Measurements from ENCODE around the gene F11R. TPM values are rescaled to one million over a fixed set of nuclear protein-coding genes. Genes with fewer than 3 reads are reported as not detected.

Gene F11R
- total and polyA plus RNA-seq, 2 of the 13 experiments (the other 11 are each of a cell fraction or from before 2014, with no cell fraction given): 95.8 to 105 TPM

DNA sequence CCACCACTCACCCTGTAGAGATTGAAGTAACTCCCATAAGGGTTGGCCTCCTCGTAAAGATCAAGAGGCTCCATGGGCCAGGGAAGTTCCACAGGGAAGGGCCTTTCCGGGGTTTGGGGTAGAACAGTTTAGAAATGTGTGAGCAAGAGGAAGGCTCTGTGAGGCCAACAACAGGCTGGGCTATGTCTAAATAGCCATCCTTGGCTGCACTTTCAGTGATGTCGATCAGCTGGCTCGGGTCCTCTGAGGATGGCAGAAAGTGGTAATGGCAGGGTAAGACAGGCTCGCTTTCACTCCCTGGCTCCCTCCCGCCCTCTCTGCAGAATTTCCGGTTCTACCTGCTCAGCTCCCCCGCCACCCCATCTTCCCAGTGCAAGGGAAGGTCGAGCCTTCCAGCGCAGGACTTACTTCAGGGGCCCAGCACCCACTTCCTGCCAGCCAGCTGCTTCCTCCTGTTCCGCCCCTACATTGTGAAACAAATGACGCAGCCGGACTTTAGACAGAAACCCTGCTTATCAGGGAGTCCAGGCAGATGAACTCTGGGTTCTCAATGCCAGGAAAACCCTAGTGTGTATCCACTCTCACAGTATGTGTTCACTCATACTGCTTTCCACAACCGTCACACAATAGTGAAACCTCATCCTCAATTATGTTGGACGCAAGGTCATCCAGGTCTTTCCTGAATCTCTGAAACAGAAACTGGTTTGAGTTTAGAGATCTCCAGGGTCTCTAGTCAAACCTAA is 7.3 kb downstream of the F11R start:
- Histone ChIP-seq H3K9ac (ENCODE audit: insufficient read depth, low read depth, low read length) (peak overlapping the region; percentile 69), H3K4me1 (ENCODE audit: insufficient read depth, low read length) (peaks cover 57% of the 10 kb centered on the region), H2AFZ (ENCODE audit: low read length) (no peak overlapping the region), H3K27me3 (ENCODE audit: control insufficient read depth in 1 of 2, insufficient read depth in 2 of 2, low read length in 2 of 2) (no peaks in the 10 kb centered on the region), H4K20me1 (ENCODE audit: insufficient read depth, low read length) (0 out of 2 replicates have a peak, but pooled peaks cover 2% of the 10 kb centered on the region), H3K4me2 (ENCODE audit: low read depth, low read length) (peak overlapping the region; percentile 88), H3K79me2 (ENCODE audit: insufficient read depth, low read length) (peaks cover 57% of the 10 kb centered on the region), H3K36me3 (replicated peaks in 1 of 2; ENCODE audit: control insufficient read depth in 1 of 2, insufficient read depth in 2 of 2, low read length in 2 of 2) (no peaks in the 10 kb centered on the region), H3K4me3 (replicated peaks in 1 of 3; ENCODE audit: insufficient read depth in 1 of 3, low read depth in 2 of 3, low read length in 3 of 3) (peak overlapping the region; percentile 44 to 65 (median 51)), H3K27ac (ENCODE audit: extremely low read length, insufficient read depth, low read length) (peak overlapping the region; percentile 91), H3K9me3 (ENCODE audit: low read length) (no peaks in the 10 kb centered on the region)
- DNase-seq (ENCODE audit: low spot score): peak; percentile 99
- ATAC-seq: peak; percentile 95
- ChIA-PET POLR2A (interaction anchor here (0.6 to 2.8 kb wide), 17 partner anchors 8 to 300 kb away, joined by 3 to 38 read pairs (median 4); partner anchors contain the start of genes DEDD, F11R, NDUFS2 and NIT1), CTCF (ENCODE audit: low intra/inter-chr PET ratio, low total read pairs) (no interaction called here)
- intact Hi-C loops (cut with micrococcal nuclease; ENCODE audit: unreplicated experiment): loop anchor here (1.0 kb wide), 1 partner anchor 8 kb away; the partner anchor contains the start of gene F11R
- FAIRE-seq: peak; percentile 93
- under 1% methylated on average over 13 of the region's 15 CpGs for WGBS (ENCODE audit: low lambda C conversion rate)
- in situ Hi-C loops (cut with HindIII; ENCODE audit: extremely low pct_ligation_motif_present, low pct_unique_long_range_greater_than_20kb): no loop called here
- no TSS peak for BruUV-seq (replicated peaks)
- TF ChIP-seq NFATC3 (CRISPR knock-in tag; IDR thresholded peaks at IDR 0.05): no peak
- TF ChIP-seq, protein P1, sequence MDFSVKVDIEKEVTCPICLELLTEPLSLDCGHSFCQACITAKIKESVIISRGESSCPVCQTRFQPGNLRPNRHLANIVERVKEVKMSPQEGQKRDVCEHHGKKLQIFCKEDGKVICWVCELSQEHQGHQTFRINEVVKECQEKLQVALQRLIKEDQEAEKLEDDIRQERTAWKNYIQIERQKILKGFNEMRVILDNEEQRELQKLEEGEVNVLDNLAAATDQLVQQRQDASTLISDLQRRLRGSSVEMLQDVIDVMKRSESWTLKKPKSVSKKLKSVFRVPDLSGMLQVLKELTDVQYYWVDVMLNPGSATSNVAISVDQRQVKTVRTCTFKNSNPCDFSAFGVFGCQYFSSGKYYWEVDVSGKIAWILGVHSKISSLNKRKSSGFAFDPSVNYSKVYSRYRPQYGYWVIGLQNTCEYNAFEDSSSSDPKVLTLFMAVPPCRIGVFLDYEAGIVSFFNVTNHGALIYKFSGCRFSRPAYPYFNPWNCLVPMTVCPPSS (IDR thresholded peaks at IDR 0.05): no peak
- TF ChIP-seq, protein P2, sequence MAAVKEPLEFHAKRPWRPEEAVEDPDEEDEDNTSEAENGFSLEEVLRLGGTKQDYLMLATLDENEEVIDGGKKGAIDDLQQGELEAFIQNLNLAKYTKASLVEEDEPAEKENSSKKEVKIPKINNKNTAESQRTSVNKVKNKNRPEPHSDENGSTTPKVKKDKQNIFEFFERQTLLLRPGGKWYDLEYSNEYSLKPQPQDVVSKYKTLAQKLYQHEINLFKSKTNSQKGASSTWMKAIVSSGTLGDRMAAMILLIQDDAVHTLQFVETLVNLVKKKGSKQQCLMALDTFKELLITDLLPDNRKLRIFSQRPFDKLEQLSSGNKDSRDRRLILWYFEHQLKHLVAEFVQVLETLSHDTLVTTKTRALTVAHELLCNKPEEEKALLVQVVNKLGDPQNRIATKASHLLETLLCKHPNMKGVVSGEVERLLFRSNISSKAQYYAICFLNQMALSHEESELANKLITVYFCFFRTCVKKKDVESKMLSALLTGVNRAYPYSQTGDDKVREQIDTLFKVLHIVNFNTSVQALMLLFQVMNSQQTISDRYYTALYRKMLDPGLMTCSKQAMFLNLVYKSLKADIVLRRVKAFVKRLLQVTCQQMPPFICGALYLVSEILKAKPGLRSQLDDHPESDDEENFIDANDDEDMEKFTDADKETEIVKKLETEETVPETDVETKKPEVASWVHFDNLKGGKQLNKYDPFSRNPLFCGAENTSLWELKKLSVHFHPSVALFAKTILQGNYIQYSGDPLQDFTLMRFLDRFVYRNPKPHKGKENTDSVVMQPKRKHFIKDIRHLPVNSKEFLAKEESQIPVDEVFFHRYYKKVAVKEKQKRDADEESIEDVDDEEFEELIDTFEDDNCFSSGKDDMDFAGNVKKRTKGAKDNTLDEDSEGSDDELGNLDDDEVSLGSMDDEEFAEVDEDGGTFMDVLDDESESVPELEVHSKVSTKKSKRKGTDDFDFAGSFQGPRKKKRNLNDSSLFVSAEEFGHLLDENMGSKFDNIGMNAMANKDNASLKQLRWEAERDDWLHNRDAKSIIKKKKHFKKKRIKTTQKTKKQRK (IDR thresholded peaks at IDR 0.05; ENCODE audit: low read length): no peak
- TF ChIP-seq ZNF207 (IDR thresholded peaks at IDR 0.05; ENCODE audit: borderline replicate concordance): no peak
- peak; percentile 91 for TF ChIP-seq JUN (CRISPR knock-in tag; IDR thresholded peaks at IDR 0.05)
- 0 out of 2 replicates have a peak, but pooled peaks have one; percentile 52 for TF ChIP-seq ZNF431 (CRISPR knock-in tag; IDR thresholded peaks at IDR 0.05; ENCODE audit: borderline replicate concordance, low read depth)
- TF ChIP-seq CHD2 (IDR thresholded peaks at IDR 0.05; ENCODE audit: low read depth, low read length): peak; percentile 30; the same call in 1 of the 2 replicates
- TF ChIP-seq ZC3H4 (CRISPR knock-in tag; IDR thresholded peaks at IDR 0.05; ENCODE audit: borderline replicate concordance): no peak
- TF ChIP-seq CBX2 (IDR thresholded peaks at IDR 0.05; ENCODE audit: low read depth, low read length): no peak
- no peak for TF ChIP-seq CBX2 (CRISPR knock-in tag; IDR thresholded peaks at IDR 0.05; ENCODE audit: low read depth)
- TF ChIP-seq, protein P3, sequence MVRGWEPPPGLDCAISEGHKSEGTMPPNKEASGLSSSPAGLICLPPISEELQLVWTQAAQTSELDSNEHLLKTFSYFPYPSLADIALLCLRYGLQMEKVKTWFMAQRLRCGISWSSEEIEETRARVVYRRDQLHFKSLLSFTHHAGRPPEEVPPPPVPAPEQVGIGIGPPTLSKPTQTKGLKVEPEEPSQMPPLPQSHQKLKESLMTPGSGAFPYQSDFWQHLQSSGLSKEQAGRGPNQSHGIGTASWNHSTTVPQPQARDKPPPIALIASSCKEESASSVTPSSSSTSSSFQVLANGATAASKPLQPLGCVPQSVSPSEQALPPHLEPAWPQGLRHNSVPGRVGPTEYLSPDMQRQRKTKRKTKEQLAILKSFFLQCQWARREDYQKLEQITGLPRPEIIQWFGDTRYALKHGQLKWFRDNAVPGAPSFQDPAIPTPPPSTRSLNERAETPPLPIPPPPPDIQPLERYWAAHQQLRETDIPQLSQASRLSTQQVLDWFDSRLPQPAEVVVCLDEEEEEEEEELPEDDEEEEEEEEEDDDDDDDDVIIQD (CRISPR knock-in tag; IDR thresholded peaks at IDR 0.05; ENCODE audit: low read depth): 0 out of 2 replicates have a peak, but pooled peaks have one; percentile 52
- TF ChIP-seq KDM6A (CRISPR knock-in tag; IDR thresholded peaks at IDR 0.05; ENCODE audit: low read depth): peak; percentile 99
- TF ChIP-seq, protein P4, sequence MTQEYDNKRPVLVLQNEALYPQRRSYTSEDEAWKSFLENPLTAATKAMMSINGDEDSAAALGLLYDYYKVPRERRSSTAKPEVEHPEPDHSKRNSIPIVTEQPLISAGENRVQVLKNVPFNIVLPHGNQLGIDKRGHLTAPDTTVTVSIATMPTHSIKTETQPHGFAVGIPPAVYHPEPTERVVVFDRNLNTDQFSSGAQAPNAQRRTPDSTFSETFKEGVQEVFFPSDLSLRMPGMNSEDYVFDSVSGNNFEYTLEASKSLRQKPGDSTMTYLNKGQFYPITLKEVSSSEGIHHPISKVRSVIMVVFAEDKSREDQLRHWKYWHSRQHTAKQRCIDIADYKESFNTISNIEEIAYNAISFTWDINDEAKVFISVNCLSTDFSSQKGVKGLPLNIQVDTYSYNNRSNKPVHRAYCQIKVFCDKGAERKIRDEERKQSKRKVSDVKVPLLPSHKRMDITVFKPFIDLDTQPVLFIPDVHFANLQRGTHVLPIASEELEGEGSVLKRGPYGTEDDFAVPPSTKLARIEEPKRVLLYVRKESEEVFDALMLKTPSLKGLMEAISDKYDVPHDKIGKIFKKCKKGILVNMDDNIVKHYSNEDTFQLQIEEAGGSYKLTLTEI (CRISPR knock-in tag; conservative IDR thresholded peaks at IDR 0.05): no peak
- no peak for TF ChIP-seq MTA3 (CRISPR knock-in tag; IDR thresholded peaks at IDR 0.05)
- peak; percentile 47; the same call in 1 of the 2 replicates for TF ChIP-seq POLR2AphosphoS5 (IDR thresholded peaks at IDR 0.05; ENCODE audit: low read depth, low read length)
- TF ChIP-seq ZNF121 (CRISPR knock-in tag; IDR thresholded peaks at IDR 0.05): no peak
- TF ChIP-seq NRL (CRISPR knock-in tag; IDR thresholded peaks at IDR 0.05; ENCODE audit: borderline replicate concordance): peak; percentile 91

Data from HepG2 (cell line).